ENCODE results near the gene AUTS2. TPM values are rescaled to one million over a fixed set of nuclear protein-coding genes. Genes with fewer than 3 reads are reported as not detected.

AUTS2 gene
- total and polyA plus RNA-seq, 10 of the 15 experiments (the other 5 are each of a cell fraction or from before 2014, with no cell fraction given): 6.4 to 55.6 (median 21.6) TPM

- no peak for TF ChIP-seq TAF1 (IDR thresholded peaks at IDR 0.05; ENCODE audit: borderline replicate concordance, low read depth, low read length)
- TF ChIP-seq KDM1A (IDR thresholded peaks at IDR 0.05; ENCODE audit: borderline replicate concordance): no peak
- TF ChIP-seq CBFB (IDR thresholded peaks at IDR 0.05; ENCODE audit: low read depth): no peak
These were observed 1075.7 kb downstream of the AUTS2 start (continued) for GRCh38 chr7:70673778-70674570.

DNA sequence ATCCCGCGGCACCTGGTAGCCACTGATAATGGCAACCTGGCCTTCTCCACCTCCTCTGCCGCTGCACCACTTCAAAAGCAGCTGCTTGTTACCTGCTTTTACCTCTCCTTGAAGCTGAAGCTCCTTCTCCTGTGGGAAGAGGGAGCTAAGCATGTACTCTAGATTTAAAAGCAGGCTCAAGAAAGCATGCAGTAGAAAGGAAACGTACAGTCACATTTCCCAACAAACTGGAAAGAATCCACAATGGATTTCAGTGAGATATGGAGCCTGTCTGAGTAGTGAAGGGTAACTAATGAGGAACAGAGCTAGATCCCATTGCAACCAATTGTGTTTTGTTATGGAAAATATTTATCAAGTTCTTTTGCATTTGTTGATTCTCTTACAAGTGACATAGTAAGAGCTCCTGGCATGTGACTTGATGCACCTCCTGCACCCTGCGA is 1076.3 kb downstream of the AUTS2 start:
- H3K4me1 ChIP-seq (ENCODE audit: control insufficient read depth, insufficient read depth, low read length): peaks cover 8% of the 10 kb centered on the region
- ATAC-seq: no peak
- FAIRE-seq: no peak
- no peak overlapping the region for H2AFZ ChIP-seq (ENCODE audit: control insufficient read depth, low read depth, low read length)
- no peak overlapping the region for H3K4me2 ChIP-seq (ENCODE audit: control insufficient read depth, insufficient read depth)
- H4K20me1 ChIP-seq (ENCODE audit: control insufficient read depth, insufficient read depth): no peaks in the 10 kb centered on the region
- intact Hi-C loops (cut with micrococcal nuclease; ENCODE audit: unreplicated experiment) (no loop called here), in situ Hi-C loops (cut with MboI) (no loop called here)
- no peaks in the 10 kb centered on the region for H3K79me2 ChIP-seq (ENCODE audit: control insufficient read depth, insufficient read depth, low read length)
- ChIA-PET POLR2A (no interaction called here), SMC1A (ENCODE audit: uncharacterized antibody, unreplicated experiment) (interaction anchor here (1.1 kb wide), 2 partner anchors 12 to 24 kb away, joined by 3 to 4 read pairs; no protein-coding TSS in a partner anchor), RAD21 (ENCODE audit: unreplicated experiment) (interaction anchor here (2.1 kb wide), 1 partner anchor 24 kb away, joined by 5 read pairs; no protein-coding TSS in a partner anchor), CTCF (interaction anchor here (1.1 kb wide), 1 partner anchor 24 kb away, joined by 3 read pairs; no protein-coding TSS in a partner anchor)
- BruUV-seq (replicated peaks): no TSS peak
- H3K27me3 ChIP-seq (replicated peaks in 1 of 2; ENCODE audit: control insufficient read depth in 2 of 2, insufficient read depth in 2 of 2, low read length in 1 of 2): no peaks in the 10 kb centered on the region
- no peak overlapping the region for H3K27ac ChIP-seq (ENCODE audit: control insufficient read depth, insufficient read depth)
- DNase-seq (ENCODE audit: low read depth, low spot score): no peak
- H3K9ac ChIP-seq (ENCODE audit: control insufficient read depth, insufficient read depth, low read length): no peak overlapping the region
- TF ChIP-seq TCF3 (IDR thresholded peaks at IDR 0.05; ENCODE audit: borderline replicate concordance, insufficient read depth, low read depth, low read length): no peak
- TF ChIP-seq ZBED1 (IDR thresholded peaks at IDR 0.05; ENCODE audit: borderline replicate concordance): no peak
- TF ChIP-seq FOXM1 (IDR thresholded peaks at IDR 0.05; ENCODE audit: low read depth, low read length): no peak
- no peak for TF ChIP-seq TBL1XR1 (IDR thresholded peaks at IDR 0.05; ENCODE audit: low read depth, low read length)
- TF ChIP-seq, protein P1, sequence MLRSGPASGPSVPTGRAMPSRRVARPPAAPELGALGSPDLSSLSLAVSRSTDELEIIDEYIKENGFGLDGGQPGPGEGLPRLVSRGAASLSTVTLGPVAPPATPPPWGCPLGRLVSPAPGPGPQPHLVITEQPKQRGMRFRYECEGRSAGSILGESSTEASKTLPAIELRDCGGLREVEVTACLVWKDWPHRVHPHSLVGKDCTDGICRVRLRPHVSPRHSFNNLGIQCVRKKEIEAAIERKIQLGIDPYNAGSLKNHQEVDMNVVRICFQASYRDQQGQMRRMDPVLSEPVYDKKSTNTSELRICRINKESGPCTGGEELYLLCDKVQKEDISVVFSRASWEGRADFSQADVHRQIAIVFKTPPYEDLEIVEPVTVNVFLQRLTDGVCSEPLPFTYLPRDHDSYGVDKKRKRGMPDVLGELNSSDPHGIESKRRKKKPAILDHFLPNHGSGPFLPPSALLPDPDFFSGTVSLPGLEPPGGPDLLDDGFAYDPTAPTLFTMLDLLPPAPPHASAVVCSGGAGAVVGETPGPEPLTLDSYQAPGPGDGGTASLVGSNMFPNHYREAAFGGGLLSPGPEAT (IDR thresholded peaks at IDR 0.05; ENCODE audit: low read depth): no peak
- no peak for TF ChIP-seq USF2 (IDR thresholded peaks at IDR 0.05; ENCODE audit: borderline replicate concordance, low read depth, low read length)
- TF ChIP-seq, protein P2, sequence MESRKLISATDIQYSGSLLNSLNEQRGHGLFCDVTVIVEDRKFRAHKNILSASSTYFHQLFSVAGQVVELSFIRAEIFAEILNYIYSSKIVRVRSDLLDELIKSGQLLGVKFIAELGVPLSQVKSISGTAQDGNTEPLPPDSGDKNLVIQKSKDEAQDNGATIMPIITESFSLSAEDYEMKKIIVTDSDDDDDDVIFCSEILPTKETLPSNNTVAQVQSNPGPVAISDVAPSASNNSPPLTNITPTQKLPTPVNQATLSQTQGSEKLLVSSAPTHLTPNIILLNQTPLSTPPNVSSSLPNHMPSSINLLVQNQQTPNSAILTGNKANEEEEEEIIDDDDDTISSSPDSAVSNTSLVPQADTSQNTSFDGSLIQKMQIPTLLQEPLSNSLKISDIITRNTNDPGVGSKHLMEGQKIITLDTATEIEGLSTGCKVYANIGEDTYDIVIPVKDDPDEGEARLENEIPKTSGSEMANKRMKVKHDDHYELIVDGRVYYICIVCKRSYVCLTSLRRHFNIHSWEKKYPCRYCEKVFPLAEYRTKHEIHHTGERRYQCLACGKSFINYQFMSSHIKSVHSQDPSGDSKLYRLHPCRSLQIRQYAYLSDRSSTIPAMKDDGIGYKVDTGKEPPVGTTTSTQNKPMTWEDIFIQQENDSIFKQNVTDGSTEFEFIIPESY (IDR thresholded peaks at IDR 0.05): no peak
- no peak for TF ChIP-seq RELA (IDR thresholded peaks at IDR 0.05; ENCODE audit: borderline replicate concordance, partially characterized antibody)
- TF ChIP-seq SMAD5 (IDR thresholded peaks at IDR 0.05; ENCODE audit: low read depth): no peak
- no peak for TF ChIP-seq SMC3 (IDR thresholded peaks at IDR 0.05; ENCODE audit: borderline replicate concordance, low read length)
- no peak for TF ChIP-seq E4F1 (IDR thresholded peaks at IDR 0.05; ENCODE audit: borderline replicate concordance, partially characterized antibody)
- no peak for TF ChIP-seq KDM1A (IDR thresholded peaks at IDR 0.05; ENCODE audit: borderline replicate concordance)
- no peak overlapping the region for H3K4me3 ChIP-seq
- WGBS (ENCODE audit: insufficient coverage, insufficient replicate concordance, low lambda C conversion rate, missing lambda C conversion rate): 72% methylated on average over 5 of the region's 5 CpGs
- H3K36me3 ChIP-seq (ENCODE audit: control insufficient read depth in 2 of 2, insufficient read depth in 2 of 2, low read length in 1 of 2): no peaks in the 10 kb centered on the region; a peak in 1 of 4 replicates
- no peaks in the 10 kb centered on the region for H3K9me3 ChIP-seq (replicated peaks; ENCODE audit: control insufficient read depth, insufficient read depth, low read length)

All from GM12878 (cell line).